ENCODE data around the gene TSPAN9.

TSPAN9 gene

DNA sequence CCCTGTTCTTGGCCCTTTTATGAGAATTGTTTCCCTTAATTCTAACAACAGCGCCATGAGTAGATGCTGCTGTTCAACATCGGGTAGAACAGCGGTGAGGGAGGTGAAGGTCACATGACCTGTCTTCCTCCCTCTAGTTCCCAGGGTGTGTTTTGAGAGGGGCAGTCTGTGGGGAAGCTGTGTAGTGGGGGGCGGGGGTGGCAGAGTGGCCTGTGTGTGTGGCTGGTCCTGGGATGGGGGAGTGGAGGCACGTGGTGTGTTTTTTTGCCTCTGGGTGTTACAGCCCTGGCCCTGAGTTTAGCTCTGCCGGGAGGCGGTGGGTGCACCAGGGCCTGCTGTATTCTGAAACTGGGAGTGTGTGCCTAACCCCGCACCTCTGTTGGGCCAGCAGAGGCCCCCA lies 202.7 kb downstream of the TSPAN9 start:
- DNase-seq: no peak

DNA sequence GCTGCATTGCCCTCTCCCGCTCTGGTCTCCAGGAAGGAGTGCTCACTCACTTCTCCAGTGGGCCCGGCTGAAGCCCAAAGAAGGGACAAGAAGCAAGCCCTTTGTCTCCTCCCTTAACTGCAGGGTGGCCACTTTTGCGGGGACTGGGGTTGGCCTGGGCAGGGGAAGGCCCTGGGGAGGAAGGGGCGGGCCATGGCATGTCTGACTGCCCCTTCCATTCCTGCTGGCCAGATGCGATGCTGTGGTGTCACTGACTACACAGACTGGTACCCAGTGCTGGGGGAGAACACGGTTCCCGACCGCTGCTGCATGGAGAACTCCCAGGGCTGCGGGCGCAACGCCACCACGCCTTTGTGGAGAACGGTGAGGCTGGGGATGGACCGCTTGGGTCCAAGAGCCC lies 203.8 kb downstream of the TSPAN9 start:
- DNase-seq: no peak

DNA sequence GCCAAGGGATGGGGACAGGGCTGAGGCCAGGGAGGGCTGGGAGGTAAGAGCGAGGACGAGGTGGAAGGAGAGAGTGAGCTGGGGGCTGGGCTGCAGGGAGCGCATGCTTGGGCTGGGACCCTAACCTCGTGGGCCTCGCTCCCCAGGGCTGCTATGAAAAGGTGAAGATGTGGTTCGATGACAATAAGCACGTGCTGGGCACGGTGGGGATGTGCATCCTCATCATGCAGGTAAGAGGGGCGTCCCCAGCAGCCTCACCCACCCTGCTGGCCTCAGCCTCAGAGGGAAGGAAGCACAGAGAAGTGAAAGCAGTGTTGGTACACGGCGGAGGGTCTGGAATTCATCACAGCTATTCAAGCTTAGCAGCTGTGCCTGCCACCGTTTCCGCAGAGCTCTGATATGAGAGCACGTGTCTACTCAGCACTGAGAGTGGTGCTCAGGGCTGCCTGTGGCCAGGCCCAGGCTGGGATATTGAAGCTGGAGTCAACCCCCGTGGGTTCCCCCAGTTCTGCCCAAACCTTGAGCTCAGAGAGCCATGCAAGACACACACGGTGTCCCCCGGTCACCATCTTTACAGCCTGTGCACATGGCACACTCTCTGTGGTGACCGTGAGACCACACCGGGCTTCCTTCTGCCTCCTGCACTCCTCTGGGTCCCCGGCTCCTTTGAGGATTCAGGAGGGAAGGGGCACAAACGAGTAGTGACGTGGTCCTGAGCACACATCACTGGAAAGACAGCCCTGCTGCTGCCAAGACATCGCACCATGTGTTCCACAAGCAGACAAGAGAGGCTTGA lies 204.6 kb downstream of the TSPAN9 start:
- DNase-seq: no peak

DNA sequence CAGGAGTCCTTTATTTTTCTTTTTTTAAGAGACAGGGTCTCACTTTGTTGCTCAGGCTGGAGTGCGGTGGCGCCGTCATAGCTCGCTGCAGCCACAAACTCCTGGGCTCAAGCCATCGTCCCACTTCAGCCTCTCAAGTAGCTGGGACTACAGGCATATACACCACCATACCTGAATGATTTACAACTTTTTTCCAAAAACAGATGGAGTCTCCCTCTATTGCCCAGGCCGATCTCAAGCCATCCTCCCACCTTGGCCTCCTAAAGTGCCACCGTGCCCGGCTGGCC lies 205.1 kb downstream of the TSPAN9 start:
- no peak for DNase-seq

DNA sequence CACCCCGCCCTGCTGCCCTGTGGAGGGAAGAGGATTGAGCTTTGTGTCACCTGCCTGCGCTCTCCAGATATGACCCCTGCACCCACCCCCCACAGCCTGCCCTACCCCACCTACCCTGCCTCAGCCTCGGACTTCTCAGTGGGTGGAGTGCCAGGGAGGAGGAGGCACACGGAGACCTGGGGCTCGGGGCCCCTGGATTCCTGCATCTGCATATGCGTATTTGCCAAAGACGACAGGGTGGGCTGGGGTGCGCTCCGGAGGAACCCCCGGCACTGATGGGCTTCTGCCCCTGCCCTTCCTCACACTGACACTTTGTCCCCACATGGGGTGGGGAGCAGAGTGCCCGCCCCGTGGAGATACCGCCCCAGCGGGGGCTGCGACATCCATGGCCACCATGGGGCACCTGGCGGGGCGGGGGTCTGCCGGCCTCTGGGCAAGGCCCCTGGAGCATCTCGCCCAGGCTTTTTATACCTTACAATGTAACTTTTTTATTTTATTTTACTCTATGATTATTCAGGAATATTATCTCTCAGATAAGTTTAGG lies 206.0 kb downstream of the TSPAN9 start:
- no peak for DNase-seq

DNA sequence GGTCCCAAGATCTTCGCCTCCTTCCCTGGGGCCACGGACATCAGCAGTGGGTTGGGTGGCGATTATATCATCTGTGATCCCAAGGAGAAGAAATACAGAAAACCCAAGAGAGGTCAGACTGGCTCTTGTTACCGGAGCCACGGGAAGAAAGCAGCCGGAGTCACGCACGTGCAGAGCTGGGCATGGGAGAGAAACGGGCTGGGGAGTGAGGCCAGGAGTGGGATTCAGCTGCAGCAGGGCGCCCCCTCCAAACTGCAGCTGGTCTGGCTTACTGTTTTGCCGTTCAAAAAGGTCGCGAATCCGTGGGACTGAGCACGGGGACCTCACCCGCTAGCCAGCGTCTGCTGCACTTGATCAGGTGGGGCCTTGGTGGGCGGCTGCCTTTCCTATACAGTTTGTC lies 207.2 kb downstream of the TSPAN9 start:
- no peak for DNase-seq

DNA sequence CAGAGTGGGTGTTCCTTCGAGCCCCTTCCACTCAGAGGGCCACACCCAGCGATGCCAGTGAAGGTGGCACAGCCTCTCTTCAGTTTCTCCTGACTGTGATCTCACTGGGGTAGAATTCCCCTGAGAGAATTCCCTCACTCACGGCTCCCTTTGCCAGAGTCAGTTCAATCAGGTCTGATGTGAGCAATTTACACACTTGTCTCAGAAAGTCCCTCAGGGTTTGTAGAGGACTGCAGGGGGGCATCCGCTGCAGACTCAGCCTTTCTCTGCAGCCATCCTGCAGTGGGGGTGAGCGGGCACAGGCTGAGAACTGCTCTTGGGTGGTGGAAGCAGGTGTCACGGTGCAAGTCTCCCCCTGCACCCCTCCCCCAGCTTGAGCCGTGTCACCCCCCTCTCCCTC lies 208.4 kb downstream of the TSPAN9 start:
- no peak for DNase-seq

DNA sequence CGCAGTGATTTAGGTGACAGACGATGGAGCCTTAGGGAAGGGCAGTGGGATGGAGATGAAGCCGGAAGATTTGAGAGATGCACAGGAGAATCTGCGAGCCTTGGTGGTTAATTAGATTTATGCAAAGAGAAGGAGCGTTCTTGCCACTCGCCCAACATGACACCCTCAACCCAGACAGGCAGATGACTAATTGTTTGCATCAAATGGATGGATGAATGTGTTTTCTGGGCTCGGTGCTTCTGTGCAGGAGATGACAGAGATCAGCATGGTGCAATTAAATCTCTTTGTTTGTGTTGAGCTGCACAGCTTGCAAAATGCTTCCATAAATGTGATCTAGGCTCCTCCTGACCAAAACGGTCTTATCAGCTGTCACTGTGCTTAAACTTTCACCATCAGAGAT lies 211.5 kb downstream of the TSPAN9 start:
- DNase-seq: no peak

DNA sequence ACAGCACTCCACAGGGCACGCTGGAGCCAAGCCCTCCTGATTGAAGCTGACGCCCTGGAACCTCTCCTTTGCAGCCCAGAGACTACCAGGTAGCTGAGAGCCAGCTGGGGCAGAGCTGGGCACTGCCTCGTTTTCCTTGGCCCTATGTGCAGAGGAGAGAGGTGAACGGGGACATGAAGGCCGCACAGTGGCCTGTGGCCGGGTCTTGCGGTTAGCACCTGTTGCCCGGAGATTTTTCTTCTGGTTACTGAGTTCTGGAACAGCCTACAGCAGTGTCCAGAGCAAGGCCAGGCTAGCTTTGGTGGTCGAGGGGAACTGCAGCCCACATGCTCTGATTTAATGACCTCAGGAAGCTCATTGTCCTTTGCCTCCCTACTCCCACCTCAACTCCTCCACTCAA lies 212.5 kb downstream of the TSPAN9 start:
- DNase-seq: no peak

DNA sequence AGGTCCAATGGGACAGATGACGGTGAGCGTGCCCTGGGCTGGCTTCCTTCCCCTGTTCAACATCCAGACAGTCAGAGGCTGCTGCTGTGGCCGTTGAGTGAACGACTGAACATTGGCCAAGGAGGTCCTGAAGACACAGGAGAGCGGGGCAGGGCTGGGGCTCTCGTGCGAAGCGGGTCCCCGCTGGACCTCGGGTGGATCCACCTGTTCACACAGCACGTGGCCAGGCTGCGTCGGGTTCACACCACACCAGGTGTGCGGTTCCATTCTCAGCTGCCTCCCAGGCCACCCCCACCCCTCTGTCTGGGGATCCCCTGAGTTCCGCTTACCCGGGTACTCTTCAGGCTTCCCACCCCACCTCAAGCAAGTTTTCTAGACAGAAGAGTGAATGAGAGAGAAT lies 214.8 kb downstream of the TSPAN9 start:
- DNase-seq: no peak

DNA sequence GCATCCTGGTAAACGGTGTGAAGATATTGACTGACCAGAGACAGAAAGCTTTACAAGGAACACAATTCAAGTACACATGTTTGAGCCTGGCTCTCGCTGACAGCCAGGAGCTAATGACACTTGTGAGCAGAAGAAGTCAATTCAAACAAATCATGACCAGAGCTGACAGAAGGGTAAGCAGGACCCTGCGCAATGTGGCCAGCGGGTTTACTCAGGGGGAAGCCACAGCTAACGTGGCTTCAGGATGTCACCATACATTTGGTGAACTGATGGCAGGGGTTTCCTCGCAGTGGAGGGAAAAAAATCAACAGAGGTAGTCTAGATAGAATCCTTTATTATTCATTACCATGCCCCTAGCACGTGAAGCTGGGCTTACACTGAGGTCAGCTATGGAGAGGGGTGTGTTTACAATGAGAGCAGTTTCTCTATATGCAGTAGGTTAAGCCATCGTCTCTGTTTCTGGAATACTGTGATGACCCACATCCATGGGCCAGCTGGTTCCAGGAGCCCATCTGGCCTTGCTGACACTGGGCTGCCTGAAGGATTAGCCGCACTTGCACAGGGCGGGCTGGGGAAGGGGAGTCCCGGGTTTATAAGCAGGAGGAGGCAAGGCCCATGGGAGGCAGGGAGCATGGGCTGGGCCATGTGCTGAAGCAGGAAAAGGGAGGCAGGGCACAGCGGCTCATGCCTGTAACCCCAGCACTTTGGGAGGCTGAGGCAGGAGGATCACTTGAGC lies 215.7 kb downstream of the TSPAN9 start:
- DNase-seq: no peak

DNA sequence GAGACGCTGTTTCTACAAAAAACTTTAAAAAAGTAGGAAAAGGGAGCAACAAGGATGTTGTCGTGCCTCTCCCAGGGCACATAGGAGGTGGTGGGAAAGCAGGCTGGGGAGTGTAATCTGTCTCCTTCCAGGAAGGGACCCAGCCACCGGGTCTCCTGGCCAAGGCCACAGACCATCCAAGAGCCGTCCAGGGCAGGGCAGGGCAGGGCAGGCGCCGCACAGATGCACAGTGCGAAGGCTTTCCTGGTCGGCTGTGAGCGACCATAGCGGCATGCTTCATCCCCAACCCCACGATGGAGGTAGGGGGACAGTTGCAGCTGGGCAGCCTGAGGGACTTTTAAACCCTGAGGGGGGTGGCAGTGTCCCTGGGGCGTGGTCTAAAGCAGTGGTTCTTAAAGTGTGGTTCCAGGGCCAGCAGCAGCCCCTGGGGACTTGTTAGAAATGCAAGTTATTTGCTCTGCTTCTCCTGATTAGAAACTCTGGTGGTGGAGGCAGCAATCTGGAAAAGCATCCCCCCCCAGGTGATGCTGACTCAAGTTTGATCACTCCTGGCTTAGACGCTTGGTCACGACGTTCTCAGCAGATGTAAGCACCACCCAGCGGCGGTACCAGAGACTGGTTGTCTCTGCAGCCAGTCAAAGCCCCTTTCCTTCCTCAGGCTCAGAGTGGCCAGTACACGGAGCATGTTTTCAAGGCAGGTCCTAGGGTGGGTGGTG lies 216.4 kb downstream of the TSPAN9 start:
- no peak for DNase-seq

DNA sequence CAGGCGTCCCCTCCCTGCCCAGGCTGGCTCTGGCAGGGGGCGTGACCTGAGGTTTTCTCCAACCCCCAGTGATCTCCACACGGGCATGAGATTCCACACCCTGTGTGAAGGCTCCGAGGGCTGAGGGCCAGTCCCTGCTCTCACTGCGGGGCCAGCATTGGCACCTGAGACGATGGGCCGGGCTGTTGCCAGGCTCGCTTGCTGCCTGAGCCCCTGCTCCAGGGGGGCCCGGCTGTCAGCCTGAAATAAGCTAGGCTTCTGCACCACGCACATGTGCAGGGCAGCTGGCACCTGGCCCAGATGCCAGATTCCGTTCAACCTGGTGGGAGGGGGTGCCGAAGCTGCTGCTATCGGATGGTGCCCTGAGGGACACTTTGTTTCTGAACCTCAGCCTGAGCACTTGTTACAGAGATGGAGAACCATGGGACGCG lies 217.3 kb downstream of the TSPAN9 start:
- DNase-seq: no peak

DNA sequence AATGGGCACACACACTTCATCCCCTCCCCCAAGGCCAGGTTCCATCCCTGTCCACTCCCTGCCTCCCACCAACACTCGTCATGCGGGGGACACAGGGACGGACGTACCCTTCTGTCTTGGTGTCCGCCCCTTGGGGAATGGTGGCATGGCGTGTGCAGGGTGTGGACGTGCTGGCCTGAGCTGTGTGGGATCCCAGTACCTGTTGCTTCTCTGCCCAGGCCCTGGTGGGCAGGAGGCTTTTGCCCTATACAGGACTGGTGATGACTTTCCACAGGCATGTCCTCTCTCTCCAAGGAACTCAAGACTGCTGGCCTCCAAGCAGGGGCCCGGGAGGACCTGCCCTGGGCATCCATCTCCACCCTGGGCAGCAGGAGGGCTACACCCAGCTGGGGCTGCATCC lies 218.0 kb downstream of the TSPAN9 start:
- DNase-seq: no peak

DNA sequence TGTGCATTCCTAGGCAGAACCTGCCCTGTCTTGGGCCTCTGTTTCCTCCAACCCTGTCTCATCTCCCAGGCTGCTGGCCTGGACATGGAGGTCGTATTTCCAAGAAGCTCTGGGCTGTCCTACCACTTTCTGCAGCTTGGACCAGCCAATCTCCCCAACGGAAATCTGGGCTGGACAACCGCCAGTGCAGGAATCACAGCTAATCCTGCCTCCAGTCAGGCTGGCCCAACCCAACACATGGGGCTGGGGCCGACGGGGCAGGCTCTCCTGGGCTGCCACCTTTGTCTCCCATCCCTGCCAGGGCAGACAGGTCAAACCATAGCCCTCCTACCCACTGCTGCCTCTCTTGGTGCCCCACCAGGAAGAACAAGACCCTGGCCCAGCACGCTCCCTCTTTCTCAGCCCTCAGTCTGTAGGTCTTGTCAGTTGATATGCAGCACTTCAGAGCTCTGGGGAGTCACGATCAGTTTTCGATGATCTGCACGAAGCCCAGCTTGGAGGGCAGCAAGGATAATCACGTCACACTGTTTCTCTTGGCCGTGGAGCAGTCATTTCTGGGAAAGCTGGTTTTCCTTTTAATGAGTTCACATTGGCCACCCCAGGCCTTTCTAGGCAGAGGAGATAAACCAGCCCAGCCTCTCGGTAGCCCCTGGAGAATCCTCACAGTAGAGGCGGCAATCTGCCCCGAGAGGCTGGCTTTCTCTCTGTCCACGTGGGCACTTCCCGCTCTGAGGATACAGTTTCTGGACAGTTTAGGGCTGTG lies 218.6 kb downstream of the TSPAN9 start:
- no peak for DNase-seq

DNA sequence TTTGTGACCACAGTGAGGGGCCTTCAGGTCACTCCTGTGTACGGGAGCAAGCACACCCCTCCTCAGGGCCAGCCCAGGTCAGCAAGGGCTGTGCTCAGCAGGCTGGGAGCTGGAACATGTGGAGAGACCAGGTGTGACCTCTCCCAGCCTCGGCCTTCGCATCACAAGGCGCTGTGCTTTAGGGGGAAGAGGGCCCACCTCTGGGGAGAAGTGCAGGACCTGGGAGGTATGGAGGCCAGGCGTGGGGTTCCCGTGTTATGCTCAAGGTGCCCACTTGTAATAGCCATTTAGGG lies 219.2 kb downstream of the TSPAN9 start:
- no peak for DNase-seq

DNA sequence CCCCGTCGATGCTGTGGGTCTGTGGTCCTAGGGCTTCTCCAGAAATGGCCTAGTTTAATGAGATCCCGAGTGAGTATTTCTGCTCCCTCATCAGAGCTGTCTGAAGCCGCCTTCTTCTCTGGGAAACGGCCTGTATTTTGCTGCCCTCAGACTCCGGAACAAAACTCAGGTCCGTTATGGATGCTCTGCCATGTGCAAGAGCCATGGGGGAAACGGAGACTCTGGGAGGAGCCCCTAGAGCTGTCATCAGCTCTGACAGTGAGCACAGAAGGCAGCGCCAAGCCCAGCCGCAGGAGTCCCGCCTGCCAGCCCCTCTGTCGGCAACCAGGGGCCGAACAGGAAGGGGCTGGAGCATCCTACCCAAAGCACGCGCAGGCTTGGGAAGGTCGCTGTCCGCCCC lies 221.4 kb downstream of the TSPAN9 start:
- no peak for DNase-seq

DNA sequence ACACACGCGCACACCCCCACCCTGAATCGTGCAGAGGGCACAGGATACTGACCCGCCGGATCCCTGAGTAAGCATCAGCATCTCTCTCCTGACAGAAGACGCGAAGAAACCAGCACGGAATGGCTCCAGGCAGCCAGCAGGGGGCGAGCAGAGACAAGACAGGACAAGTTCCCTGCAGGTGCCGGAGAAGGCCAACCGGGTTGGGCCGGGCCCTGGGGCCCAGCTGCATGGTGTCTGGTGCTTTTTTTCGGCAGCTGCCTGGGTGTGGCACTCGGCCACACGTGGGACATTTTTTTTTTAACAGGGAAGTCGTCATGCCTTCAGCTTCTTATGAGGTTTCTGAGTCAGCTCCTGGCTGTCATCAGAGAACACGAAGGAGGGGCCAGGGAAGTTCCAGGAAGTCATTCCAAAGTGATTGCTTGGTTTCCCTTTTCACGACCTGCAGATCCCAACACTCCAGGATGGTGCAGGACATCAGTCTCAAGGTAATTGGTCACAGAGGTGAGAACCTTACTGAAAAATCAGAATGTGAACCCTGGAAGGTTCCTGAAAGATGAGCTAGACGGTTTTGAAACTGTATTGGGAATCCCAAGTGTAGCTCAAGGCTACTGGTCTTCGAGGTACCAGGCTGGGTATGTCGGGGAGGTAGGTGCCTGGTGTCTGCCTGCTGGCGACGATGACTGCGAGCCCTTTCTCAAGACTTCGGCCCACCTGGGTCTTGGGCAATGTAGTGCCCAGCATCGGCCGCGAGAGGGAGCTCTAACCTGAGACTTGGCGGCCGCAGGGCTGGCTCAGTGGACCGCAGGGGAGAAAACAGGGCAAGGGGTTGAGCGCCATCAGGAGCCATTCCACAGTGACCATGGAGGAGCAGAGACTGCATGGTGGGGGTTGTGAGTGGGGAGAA lies 223.0 kb downstream of the TSPAN9 start:
- peak; percentile 65 for DNase-seq

DNA sequence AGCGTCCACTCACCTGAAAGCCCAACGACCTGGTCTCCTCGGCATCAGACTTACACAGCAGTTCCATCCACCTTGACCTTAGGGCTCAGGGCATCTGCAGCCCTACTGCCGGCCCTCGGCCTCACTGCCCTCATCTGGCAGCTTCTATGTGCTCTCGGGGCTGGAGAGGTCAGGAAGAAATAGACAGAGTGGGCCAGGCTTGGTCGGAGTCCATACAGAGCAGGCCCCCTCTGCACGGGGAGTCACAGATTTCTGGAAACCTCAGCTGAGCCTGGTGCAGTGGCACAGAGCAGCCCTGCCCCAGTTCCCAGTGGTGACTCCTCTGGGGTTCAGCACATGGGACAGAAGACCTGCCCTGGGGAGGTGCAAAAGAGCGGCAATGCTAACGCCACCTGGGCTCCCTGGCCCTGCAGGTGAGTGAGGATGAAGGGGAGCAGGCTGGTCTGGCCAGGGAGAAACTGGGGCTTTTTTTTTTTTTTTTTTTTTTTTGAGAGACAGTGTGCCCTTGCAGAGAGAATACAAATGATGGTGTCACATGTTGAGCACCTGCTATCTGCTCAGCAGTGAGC lies 223.7 kb downstream of the TSPAN9 start:
- DNase-seq: no peak

DNA sequence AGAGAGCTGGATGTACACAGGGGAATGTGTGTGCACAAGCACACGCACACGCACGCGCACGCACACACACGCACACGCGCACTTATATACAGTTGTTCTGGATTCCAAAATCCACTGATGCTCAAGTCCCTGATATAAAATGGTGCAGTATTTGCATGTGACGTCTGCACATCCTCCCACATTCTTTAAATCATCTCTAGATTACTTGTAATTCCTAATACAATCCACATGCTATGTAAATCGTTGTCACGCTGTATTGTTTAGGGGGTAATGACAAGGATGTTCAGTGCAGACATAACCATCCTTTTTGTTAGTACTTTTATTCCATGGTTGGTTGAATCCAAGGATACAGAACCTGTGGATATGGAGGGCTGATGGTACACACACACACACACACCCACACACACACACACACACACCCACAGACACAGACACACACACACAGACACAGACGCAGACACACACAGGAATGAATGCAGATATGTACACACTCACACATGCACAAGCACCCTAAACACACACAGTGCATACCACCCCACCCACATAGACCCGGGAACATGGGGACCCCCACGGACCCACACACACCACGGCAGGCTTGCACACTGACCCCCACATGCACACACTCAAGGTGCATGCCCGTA lies 225.3 kb downstream of the TSPAN9 start:
- DNase-seq: no peak
